HUDEP-2 (cell line): Measurements from ENCODE around the gene GGCT.

Experiments
- DNase-seq, 76 experiments: peaks; one replicate each; lab custom pipeline; 2025; ENCODE audit not compliant: unreplicated experiment in 76 of 76; lab: John Stamatoyannopoulos, UW

Gene GGCT

GRCh38 chr7:30465046-30465810 is 39.4 kb downstream of the GGCT start:
- no peak for DNase-seq

DNA sequence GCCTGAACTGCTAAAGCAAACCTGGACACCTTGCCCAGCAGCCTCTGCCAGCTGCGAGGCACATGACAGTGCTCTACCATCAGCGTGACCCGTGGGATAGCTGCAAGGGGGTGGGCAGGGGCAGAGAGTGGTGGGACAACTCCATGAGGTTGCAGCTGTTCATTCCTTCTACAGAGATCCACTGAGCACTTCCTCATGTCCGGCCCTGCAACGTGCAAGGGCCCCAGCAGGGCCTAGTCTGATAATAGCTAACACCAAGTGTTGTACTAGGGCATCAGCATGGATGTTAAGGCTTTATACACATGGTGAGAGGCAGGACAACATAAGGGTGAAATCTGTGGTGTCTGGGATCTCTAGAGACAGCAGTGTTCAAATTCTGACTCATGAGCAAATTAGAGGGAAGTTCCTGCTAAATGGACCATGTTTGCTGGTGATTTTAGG is 40.4 kb downstream of the GGCT start:
- no peak for DNase-seq

GRCh38 chr7:30463405-30464145 is 41.1 kb downstream of the GGCT start:
- no peak for DNase-seq

- no peak for DNase-seq
Observed at GRCh38 chr7:30462179-30462578, 42.5 kb downstream of the GGCT start.

DNA sequence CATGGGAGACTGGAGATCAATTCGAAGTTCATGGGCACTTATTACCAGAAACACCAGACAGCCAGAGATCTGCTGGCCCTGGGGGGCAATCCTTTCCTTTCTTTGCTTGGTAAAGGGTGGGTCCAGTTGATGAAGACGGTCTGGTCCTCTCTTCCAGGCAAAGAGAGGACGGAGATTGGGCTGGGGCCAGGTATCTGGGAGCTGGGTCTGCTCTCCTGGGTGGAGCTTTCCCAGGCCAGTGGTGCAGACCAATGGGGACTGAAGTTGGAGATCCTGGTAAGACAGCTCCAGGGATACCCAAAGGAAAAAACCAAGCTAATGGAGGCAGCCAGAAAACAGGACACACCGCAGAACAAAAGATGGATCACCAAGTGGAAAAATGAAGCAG is 44.4 kb downstream of the GGCT start:
- DNase-seq = no peak

GRCh38 chr7:30459591-30460245 is 44.9 kb downstream of the GGCT start:
- DNase-seq = no peak

GRCh38 chr7:30458311-30458710 is 46.3 kb downstream of the GGCT start:
- no peak for DNase-seq

DNA sequence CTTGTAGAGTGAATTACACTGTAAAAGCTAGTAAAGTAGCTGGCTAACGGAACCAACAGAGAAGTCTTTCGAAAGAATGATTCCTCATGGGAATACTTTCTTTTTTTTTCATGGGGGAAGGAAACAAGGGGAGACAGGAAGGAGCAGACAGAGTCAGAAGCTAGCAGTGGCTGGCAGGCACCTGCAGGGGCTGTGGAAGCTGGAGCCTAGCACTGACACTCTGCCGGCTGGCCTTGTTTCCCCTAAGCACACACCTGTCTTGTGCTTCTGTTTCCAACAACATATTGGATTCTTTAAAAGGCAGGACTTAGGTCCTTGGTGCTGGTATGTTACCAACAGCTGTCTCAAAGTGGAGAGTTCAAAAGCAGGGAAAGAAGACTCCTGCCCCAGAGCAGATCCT is 50.7 kb downstream of the GGCT start:
- no peak for DNase-seq

DNA sequence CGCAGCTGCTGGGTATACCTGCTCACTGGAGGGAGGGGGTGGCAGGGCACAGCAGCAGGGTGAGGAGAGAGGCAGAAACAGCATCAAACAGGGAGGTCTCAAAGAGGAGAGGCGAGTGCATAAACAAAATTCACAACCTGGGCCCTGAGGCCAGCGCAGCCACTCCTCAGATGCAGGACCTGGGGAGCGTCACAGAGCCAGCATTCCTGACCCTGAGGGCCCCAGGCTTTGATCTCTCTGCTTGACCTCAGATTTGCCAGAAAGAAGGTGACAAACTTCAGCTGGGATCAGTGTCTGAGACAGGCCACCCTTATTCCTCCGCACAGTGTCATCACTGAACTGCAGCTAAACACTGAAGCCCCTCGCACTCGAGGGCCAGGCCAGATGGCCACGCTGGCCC is 51.6 kb downstream of the GGCT start:
- no peak for DNase-seq

GRCh38 chr7:30452280-30452930 is 52.2 kb downstream of the GGCT start:
- DNase-seq = no peak

DNA sequence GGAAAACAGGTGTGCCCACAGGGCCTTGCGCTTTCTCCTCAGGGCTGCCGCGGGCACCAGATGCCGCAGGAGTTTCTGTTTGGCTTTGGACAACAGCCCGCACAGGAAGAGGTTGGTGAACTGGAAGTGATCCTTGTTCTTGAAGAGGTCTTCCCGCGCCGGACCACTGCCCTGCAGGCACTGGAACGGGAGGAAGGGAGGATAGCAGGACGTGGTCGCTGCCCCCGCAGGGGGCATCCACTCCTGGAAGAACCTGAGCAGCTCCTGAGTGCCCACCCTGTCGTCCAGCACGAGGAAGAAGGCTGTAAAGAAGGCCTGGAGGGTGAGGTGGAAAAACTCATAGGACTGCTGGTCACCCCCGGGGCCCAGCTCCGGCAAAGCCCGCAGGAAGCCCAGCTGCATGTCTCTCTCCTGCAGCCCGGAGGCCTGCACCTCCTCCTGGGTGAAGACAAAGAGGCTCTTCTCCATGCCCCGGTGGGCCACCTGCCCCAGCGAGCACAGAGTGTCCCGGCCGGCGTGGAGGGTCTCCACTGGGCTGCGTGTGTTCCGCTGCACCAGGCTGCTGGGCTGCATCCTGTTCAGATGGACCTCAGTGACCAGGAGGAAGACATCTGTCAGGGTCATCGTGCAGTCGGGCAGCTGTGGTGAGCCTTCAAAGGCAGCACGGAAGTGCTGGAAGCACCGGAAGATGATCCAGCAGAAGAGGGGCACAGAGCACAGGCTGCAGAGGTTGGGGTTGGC is 52.9 kb downstream of the GGCT start:
- no peak for DNase-seq

DNA sequence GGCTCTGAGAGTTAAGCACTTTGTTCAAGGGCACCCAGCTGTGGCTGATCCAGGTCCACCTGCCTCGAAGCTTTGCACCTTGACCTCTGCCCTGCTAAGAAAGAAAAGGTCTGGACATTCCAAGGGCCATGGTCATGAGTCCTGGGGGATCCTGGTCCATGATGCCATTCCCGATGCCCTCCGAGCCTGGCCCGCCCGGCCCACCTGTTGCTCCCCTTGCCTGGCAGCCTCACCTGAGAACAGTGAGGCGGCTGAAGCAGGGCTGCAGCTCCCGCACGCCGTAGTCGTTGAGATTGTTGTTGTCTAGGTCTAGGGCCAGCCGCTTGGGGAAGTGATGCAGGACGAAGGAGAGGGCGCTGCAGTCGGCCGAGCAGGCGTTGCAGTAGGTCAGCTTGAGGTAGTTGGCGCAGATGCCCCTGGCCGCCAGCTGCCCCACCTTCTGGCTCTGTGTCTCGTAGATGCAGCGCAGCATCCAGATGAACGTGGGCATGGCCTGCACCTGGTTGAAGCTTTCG is 53.6 kb downstream of the GGCT start:
- no peak for DNase-seq

DNA sequence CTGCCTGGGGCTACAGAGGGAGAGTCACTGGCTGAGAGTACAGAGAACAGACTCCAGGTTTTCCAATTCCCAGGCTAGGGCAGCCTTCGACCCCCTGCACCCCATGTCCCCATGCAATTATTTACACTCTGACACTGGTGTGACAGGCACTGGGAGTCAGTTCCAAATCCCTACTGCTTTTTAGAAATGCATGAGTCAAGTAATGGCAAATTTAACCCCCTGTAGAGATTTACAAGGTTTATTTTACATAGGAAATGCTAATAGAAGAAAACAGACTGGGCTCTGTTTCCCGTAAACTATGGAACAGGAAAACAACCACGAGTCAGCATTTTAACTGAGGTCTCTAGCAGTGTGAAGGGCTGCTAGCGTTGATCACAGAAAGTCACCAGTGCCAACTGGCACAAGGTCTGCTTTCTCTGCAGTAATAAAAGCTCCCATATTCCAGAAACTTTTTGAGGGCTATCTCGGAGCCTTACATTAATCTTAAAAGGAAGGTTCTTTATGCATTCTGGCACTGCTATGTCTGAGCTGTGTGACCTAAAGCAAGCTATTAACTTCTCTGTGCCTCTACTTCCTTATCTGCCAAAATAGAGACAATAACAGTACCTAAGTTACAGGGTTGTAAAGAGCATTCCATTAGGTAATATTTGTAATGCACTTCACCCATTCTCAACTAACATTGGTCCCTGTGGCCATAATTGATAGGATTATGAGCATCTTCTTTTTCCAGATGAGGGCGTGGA is 54.2 kb downstream of the GGCT start:
- DNase-seq = no peak

DNA sequence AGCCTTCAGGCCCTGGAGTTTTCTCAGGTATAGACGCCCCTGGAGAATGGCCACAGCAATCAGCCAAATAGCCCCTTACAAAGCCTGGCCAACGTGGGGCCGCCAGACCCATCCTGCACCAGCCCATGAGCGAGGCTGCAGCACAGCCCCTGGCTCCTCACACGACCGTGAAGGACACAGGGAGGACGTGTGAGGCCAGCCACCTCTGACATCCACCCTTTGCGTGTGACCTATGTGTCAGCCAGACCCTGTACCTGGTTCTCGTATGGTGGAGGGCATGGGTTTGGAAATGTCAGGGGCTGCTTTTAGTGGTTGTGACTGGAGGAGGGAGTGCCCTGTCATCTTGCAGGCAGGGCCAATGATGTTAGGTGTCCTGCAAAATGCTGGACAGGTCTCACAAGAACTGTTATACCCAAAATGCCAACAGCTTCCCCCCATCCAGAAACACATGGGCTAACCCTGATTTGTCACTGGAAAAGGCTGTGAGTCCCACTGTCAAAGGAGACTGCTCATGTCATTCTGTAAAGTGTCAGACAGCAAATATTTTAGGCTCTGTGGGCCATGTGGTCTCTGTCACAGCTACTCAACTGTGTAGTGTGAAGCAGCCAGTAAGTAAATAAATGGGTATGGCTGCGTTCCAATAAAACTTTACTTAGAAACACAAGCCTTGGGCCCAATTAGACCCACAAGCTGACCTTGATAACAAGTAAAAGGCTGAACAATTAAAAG is 56.0 kb downstream of the GGCT start:
- no peak for DNase-seq

DNA sequence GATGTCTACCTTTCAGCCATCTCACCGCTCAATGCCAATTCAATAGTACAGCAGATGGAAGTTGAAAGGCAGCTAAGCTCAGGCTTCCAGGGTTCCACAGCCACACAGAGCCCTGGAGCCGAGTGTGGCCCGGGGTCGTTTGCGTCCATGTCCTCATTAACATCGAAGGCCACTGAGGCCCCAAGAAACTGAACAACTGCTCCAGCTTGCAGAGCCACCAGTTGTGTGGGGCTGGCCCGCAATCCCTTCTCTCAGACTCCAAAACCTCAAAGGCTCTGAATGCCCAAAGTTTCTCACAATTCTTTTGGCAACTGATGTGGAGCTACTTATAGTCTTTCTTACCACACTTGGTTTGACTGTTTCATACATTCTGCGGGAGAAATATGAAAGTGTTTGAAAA is 57.2 kb downstream of the GGCT start:
- no peak for DNase-seq
